IPS-20b (cell line): ENCODE results near the gene MRPL3.

Experiments
- H3K27ac ChIP-seq: one replicate; pipeline ENCODE4 v1.5.1; 2013; ENCODE audit warnings: low read length
- H3K27me3 ChIP-seq: 2 replicates; pipeline ENCODE4 v1.6.1; 2013; ENCODE audit warnings: mild to moderate bottlenecking, low read length, inconsistent platforms; ENCODE audit not compliant: insufficient read depth
- H3K36me3 ChIP-seq: 2 replicates; pipeline ENCODE4 v1.6.1; 2013; ENCODE audit warnings: low read depth, mild to moderate bottlenecking, inconsistent platforms, low read length, moderate library complexity; ENCODE audit not compliant: insufficient read depth
- H3K4me1 ChIP-seq: 2 replicates; pipeline ENCODE4 v1.6.1; 2013; ENCODE audit warnings: mild to moderate bottlenecking, control low read depth, inconsistent platforms, low read length, moderate library complexity; ENCODE audit not compliant: insufficient read depth
- H3K4me3 ChIP-seq: 2 replicates; pipeline ENCODE4 v1.5.1; 2013; ENCODE audit warnings: mild to moderate bottlenecking, low read length, inconsistent platforms
- H3K9ac ChIP-seq: 2 replicates; pipeline ENCODE4 v1.6.1; 2013; ENCODE audit warnings: low read depth, mild to moderate bottlenecking, inconsistent platforms, low read length, moderate library complexity
- H3K9me3 ChIP-seq: 2 replicates; pipeline ENCODE4 v1.6.1; 2013; ENCODE audit warnings: mild to moderate bottlenecking, low read depth, low read length, inconsistent platforms; ENCODE audit not compliant: insufficient read depth

MRPL3 gene

DNA sequence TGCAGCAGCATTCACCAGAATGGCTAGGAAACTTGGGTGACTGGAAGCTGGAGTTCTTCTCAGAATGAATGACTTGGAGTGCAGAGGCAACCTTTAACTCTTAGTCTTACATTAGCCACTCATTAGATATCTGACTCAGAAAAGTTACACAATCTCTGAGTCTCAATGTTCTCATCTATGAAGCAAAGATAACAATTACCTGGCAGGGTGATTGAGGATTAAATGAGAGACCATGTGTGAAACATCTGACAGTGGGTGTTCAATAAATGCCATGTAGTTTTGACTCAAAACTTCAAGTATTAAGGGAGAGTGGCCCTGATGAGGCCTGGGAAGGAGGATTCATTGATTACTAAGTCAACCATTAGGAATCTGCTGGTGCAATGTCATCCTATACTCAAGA lies 48.3 kb downstream of the MRPL3 start:
- no peaks in the 10 kb centered on the region for H3K27me3 ChIP-seq
- H3K4me3 ChIP-seq = no peak overlapping the region
- no peak overlapping the region for H3K27ac ChIP-seq
- H3K9ac ChIP-seq = no peak overlapping the region
- H3K4me1 ChIP-seq = no peaks in the 10 kb centered on the region
- no peaks in the 10 kb centered on the region for H3K9me3 ChIP-seq
- peaks cover 3% of the 10 kb centered on the region; the same call in 1 of the 2 replicates for H3K36me3 ChIP-seq

DNA sequence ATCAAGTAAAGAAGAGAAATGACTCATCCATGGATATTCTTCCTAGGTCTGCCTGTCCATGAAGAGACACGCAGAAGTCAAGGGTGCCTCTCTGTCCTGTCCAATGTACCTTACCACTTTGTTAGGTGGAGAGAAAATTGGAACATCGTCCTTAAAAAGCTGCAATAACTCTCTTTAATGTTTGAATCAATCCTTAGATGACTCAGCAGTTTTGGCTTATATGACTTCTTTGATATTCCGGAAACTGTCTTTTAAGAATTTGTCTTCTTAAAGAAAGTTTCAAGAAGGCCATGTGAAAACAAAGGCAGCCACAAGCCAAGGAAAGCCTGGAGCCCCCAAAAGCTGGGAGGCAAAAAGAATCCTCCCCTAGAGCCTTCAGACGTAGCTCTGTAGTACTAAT lies 49.2 kb downstream of the MRPL3 start:
- Histone ChIP-seq H3K9ac (no peak overlapping the region), H3K27ac (no peak overlapping the region), H3K4me3 (no peak overlapping the region), H3K27me3 (no peaks in the 10 kb centered on the region), H3K36me3 (no peaks in the 10 kb centered on the region), H3K4me1 (no peaks in the 10 kb centered on the region), H3K9me3 (no peaks in the 10 kb centered on the region)

DNA sequence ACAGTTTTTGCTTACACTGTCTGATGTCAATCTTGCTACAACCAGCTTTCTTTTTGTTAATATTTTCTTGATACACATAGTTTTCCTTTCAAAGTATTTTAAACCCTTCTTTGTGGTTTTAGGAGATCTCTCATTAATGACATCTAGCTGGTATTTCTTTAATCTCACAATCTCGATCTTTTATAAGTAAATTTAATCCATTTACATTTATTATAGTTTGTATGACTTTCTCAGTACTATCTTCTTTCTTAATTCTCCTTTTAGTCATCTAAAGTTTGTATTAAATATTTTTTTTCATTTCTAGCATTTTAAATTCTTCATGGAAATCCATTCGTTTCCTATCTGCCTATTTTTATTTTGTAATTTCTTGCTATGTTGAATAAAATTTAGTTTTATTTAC lies 55.4 kb downstream of the MRPL3 start:
- no peak overlapping the region for H3K9ac ChIP-seq
- no peak overlapping the region for H3K27ac ChIP-seq
- H3K9me3 ChIP-seq = peaks cover 3% of the 10 kb centered on the region; the same call in 1 of the 2 replicates

DNA sequence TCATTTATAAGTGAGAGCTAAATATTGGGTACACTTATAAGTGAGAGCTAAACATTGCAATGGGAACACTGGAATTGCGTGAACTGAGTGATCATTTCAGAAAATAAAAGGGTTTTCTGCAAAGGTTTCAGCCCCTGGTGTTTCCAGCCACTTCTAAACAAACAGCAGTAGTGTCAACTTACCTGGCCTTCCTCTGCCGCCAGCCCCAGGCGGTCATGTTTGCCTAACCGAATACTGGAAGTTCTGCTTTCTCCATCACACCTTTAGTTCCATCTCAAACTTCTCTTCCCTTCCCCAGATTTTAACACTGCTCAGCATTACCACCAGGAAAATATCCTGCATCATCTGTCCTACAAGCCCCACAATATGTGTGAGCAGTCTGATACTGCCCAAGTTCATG lies 58.6 kb downstream of the MRPL3 start:
- no peak overlapping the region for H3K9ac ChIP-seq
- H3K27me3 ChIP-seq = no peaks in the 10 kb centered on the region
- H3K4me1 ChIP-seq = no peaks in the 10 kb centered on the region
- no peak overlapping the region for H3K4me3 ChIP-seq
- H3K36me3 ChIP-seq = no peaks in the 10 kb centered on the region
- H3K9me3 ChIP-seq = peaks cover 3% of the 10 kb centered on the region; the same call in 1 of the 2 replicates
- no peak overlapping the region for H3K27ac ChIP-seq

More for the DNA sequence above, 55.4 kb downstream of the MRPL3 start:
- Histone ChIP-seq H3K4me3 (no peak overlapping the region), H3K36me3 (no peaks in the 10 kb centered on the region), H3K27me3 (no peaks in the 10 kb centered on the region), H3K4me1 (no peaks in the 10 kb centered on the region)

DNA sequence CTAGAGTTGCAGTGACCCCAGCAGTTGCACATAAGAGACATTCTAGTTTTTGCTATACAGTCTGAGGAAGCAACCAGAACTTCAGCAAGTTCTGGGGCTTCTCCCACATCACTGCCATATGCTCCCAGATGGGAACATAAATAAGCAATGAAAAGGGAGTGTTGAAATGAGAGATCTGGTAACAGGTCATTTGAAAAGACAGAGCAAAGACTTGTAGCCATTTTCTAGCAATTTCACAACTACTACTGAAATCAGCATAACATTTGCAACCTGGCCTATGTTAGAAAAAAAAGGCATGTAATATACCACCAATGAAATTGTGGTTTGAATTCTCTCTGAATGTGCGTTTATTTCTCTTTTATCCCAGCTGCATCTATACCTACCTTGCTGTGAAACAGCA lies 63.7 kb downstream of the MRPL3 start:
- no peaks in the 10 kb centered on the region for H3K36me3 ChIP-seq
- H3K27me3 ChIP-seq = no peaks in the 10 kb centered on the region
- H3K9ac ChIP-seq = no peak overlapping the region
- H3K4me3 ChIP-seq = no peak overlapping the region
- H3K4me1 ChIP-seq = no peaks in the 10 kb centered on the region
- no peaks in the 10 kb centered on the region for H3K9me3 ChIP-seq
- H3K27ac ChIP-seq = no peak overlapping the region

- H3K9ac ChIP-seq = no peak overlapping the region
- no peaks in the 10 kb centered on the region for H3K4me1 ChIP-seq
- no peaks in the 10 kb centered on the region for H3K27me3 ChIP-seq
- no peaks in the 10 kb centered on the region for H3K36me3 ChIP-seq
- no peaks in the 10 kb centered on the region for H3K9me3 ChIP-seq
- H3K27ac ChIP-seq = no peak overlapping the region
- H3K4me3 ChIP-seq = no peak overlapping the region
Observed at GRCh38 chr3:131435000-131435399, 67.8 kb downstream of the MRPL3 start.

- H3K4me3 ChIP-seq = no peak overlapping the region
- H3K9me3 ChIP-seq = no peaks in the 10 kb centered on the region
- H3K27me3 ChIP-seq = no peaks in the 10 kb centered on the region
- no peak overlapping the region for H3K9ac ChIP-seq
- no peak overlapping the region for H3K27ac ChIP-seq
- no peaks in the 10 kb centered on the region for H3K36me3 ChIP-seq
- no peaks in the 10 kb centered on the region for H3K4me1 ChIP-seq
Observed at GRCh38 chr3:131432441-131432840, 70.3 kb downstream of the MRPL3 start.

GRCh38 chr3:131431754-131432153 lies 71.0 kb downstream of the MRPL3 start:
- Histone ChIP-seq H3K9ac (no peak overlapping the region), H3K4me3 (no peak overlapping the region), H3K9me3 (no peaks in the 10 kb centered on the region), H3K27ac (no peak overlapping the region), H3K36me3 (no peaks in the 10 kb centered on the region), H3K27me3 (no peaks in the 10 kb centered on the region), H3K4me1 (no peaks in the 10 kb centered on the region)

- Histone ChIP-seq H3K9ac (no peak overlapping the region), H3K27me3 (no peaks in the 10 kb centered on the region), H3K4me1 (no peaks in the 10 kb centered on the region), H3K36me3 (no peaks in the 10 kb centered on the region), H3K9me3 (no peaks in the 10 kb centered on the region), H3K4me3 (no peak overlapping the region), H3K27ac (no peak overlapping the region)
Observed at GRCh38 chr3:131427226-131427625, 75.5 kb downstream of the MRPL3 start.

- Histone ChIP-seq H3K27me3 (no peaks in the 10 kb centered on the region), H3K9me3 (no peaks in the 10 kb centered on the region), H3K4me1 (no peaks in the 10 kb centered on the region), H3K36me3 (no peaks in the 10 kb centered on the region), H3K27ac (no peak overlapping the region), H3K4me3 (no peak overlapping the region), H3K9ac (no peak overlapping the region)
Observed at GRCh38 chr3:131421957-131422498, 80.7 kb downstream of the MRPL3 start.

- H3K9me3 ChIP-seq = peaks cover 2% of the 10 kb centered on the region; the same call in 1 of the 2 replicates
- no peaks in the 10 kb centered on the region for H3K4me1 ChIP-seq
Observed at GRCh38 chr3:131421301-131421700, 81.5 kb downstream of the MRPL3 start.

DNA sequence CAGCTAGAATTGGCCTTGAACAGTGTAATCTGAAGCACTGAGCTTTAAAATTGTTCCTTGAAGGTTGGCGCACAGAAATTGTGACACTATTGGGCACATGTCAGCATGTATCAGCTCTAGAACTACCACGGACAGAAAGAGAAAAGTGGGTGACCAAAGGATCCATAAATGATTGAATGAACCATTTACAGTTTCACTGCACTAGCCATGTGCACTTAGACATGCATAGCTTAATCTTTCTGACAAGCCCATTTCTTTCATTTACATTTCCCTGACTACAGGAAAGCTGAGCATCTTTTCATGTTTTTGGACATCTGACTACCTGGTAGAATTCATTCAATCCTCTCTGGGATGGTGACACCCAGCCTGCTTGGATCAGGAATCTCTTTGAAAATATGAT lies 85.0 kb downstream of the MRPL3 start:
- H3K27ac ChIP-seq = no peak overlapping the region
- H3K4me3 ChIP-seq = no peak overlapping the region
- H3K27me3 ChIP-seq = no peaks in the 10 kb centered on the region
- H3K4me1 ChIP-seq = no peaks in the 10 kb centered on the region
- no peak overlapping the region for H3K9ac ChIP-seq
- H3K36me3 ChIP-seq = no peaks in the 10 kb centered on the region
- H3K9me3 ChIP-seq = peaks cover 6% of the 10 kb centered on the region; the same call in 1 of the 2 replicates

More at GRCh38 chr3:131421301-131421700, 81.5 kb downstream of the MRPL3 start:
- no peaks in the 10 kb centered on the region for H3K36me3 ChIP-seq
- H3K9ac ChIP-seq = no peak overlapping the region
- H3K27ac ChIP-seq = no peak overlapping the region
- H3K4me3 ChIP-seq = no peak overlapping the region
- no peaks in the 10 kb centered on the region for H3K27me3 ChIP-seq
